Pancreas (tissue), 10 donors: ENCODE results near the gene TMX1. TPM values are rescaled to one million over a fixed set of nuclear protein-coding genes. Genes with fewer than 3 reads are reported as not detected.

Experiments used
- ATAC-seq, 4 donors: fragments of 200-7000 bp; cut with Tn5 transposase; one replicate each; pipeline versions ENCODE4 v1.8.0 to v1.9.1; 2020; ENCODE audit warnings: mild to moderate bottlenecking in 4 of 4, moderate library complexity in 4 of 4
- DNase-seq, 6 donors: peaks; one replicate each; pipeline ENCODE4 v3.0.0-alpha.2; 2020
- FAIRE-seq: peaks from 2 replicates; lab custom pipeline; 2012; peaks lifted over from hg19 to GRCh38; lab: Jason Lieb, UNC
- H3K27ac ChIP-seq, 4 donors: fragments of 200-600 bp; sonication (generic); 1 replicate in 3 of 4; 2 replicates in 1 of 4; pipeline versions ENCODE4 v1.5.0 to v1.8.0; 2020
- H3K27me3 ChIP-seq, 4 donors: fragments of 200-600 bp; one replicate each; pipeline ENCODE4 v1.8.0; 2021
- H3K36me3 ChIP-seq, 3 donors: fragments of 200-600 bp; sonication (generic) in 1 of 3; one replicate each; pipeline versions ENCODE4 v1.5.0 to v1.8.0; 2020 to 2021
- H3K4me1 ChIP-seq, 3 donors: fragments of 200-600 bp; one replicate each; pipeline ENCODE4 v1.8.0; 2021
- H3K4me3 ChIP-seq, 4 donors: fragments of 200-600 bp; sonication (generic) in 2 of 4; one replicate each; pipeline versions ENCODE4 v1.5.0 to v1.8.0; 2020 to 2021
- H3K9me3 ChIP-seq, 4 donors: fragments of 200-600 bp; one replicate each; pipeline ENCODE4 v1.8.0; 2021
- WGBS, 2 donors: extraction: QIAGEN DNeasy Blood & Tissue Kit; methylation state at CpG; one replicate each; pipeline ENCODE4 v1.1.7; 2013; 5-methylcytosine and 5-hydroxymethylcytosine counted together
- intact Hi-C, 3 donors: fragments of 100-400 bp; cut with DNase I; formaldehyde crosslinking; loops; one replicate each; pipeline versions ENCODE4 v1.11.1 to v1.14.2; 2022
- polyA plus RNA-seq, 2 donors: library from polyadenylated mRNA; stranded (reverse); fragments of 200-250 nt; gene quantifications; one replicate each; pipeline ENCODE4 v1.2.3, GENCODE V29; 2013
- total RNA-seq, 6 donors: library from RNA; stranded (reverse); fragmentation: NEBNext Ultra II Directional in 4 of 6; extraction: Animal tissue kit (Norgen Biotek cat#: 25700) in 4 of 6; gene quantifications; one replicate each; pipeline versions ENCODE4 v1.2.1 to v1.2.4, GENCODE V29; 2021 to 2023
- TF ChIP-seq, protein P1 (sequence below), 4 donors: fragments of 200-600 bp; sonication (generic) in 3 of 4; IDR thresholded peaks; one replicate each; pipeline versions ENCODE4 v1.5.0 to v1.8.0; 2021; ENCODE audit warnings: antibody characterized with exemption in 4 of 4
- donor health status: healthy with polysubstance abuse.
- donor health status: DM: no; HTN: no; CAD: no; lungs with moderate emphysema.
- donor health status: DM: no; HTN: no; CAD: no.
- donor health status: control.
- donor health status: control.
- donor health status: Bipolar disorder and iron deficiency.
- donor health status: DM: yes; HTN: yes; CAD: no.
- donor health status: DM: no; HTN: no; CAD: no.
- donor health status: DM: no; HTN: no; CAD: no.
- donor health status: DM: yes; HTN: yes; CAD: no.

TMX1 gene
- total and polyA plus RNA-seq, 8 donors, result 3.0 to 22.5 (median 13.2) TPM

DNA sequence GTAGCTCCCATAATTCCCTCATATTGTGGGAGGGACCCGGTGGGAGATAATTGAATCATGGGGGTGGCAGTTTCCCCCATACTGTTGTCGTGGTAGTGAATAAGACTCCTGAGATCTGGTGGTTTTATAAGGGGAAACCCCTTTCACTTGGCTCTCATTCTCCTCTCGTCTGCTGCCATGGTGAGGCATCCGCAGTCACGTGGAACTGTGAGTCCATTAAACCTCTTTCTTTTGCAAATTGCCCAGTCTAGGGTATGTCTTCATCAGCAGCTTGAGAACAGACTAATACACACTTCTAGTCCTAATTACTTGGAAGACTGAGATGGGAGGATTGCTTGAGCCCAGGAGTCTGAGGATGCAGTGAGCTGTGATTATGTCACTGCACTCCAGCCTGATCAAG, 64.4 kb downstream of the TMX1 start:
- TF ChIP-seq, protein P1, sequence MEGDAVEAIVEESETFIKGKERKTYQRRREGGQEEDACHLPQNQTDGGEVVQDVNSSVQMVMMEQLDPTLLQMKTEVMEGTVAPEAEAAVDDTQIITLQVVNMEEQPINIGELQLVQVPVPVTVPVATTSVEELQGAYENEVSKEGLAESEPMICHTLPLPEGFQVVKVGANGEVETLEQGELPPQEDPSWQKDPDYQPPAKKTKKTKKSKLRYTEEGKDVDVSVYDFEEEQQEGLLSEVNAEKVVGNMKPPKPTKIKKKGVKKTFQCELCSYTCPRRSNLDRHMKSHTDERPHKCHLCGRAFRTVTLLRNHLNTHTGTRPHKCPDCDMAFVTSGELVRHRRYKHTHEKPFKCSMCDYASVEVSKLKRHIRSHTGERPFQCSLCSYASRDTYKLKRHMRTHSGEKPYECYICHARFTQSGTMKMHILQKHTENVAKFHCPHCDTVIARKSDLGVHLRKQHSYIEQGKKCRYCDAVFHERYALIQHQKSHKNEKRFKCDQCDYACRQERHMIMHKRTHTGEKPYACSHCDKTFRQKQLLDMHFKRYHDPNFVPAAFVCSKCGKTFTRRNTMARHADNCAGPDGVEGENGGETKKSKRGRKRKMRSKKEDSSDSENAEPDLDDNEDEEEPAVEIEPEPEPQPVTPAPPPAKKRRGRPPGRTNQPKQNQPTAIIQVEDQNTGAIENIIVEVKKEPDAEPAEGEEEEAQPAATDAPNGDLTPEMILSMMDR (IDR thresholded peaks at IDR 0.05), result no peak
- no peak for FAIRE-seq

DNA sequence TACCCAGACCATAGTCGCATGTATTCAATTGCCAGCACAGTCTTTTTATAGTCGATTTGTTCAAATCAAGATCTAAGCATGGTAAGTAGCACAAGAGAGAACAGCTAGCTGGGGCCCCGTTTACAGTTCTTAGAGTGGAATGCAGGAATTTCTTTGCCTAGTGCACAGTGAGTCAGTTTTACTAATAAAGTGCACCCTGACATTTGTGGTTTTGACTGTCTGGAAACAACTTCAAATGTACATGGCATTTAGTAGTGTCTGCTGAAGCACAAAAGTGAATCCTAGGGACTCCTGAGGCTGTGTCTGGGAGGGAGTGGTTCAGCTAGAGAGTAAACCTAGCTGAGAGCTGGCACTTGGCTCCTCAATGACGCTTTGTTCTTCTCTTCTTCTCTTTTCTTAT, 64.9 kb downstream of the TMX1 start:
- intact Hi-C loops, result no loop called here
- FAIRE-seq, result no peak

More for the DNA sequence above, 64.4 kb downstream of the TMX1 start:
- Histone ChIP-seq H3K9me3 (no peaks in the 10 kb centered on the region), H3K27ac (no peak overlapping the region), H3K27me3 (no peaks in the 10 kb centered on the region), H3K4me1 (no peaks in the 10 kb centered on the region), H3K4me3 (no peak overlapping the region), H3K36me3 (no peaks in the 10 kb centered on the region)
- 82 to 87% methylated on average over 5 of the region's 5 CpGs for WGBS, 2 donors
- DNase-seq (no peak), ATAC-seq (no peak)
- intact Hi-C loops, result no loop called here

DNA sequence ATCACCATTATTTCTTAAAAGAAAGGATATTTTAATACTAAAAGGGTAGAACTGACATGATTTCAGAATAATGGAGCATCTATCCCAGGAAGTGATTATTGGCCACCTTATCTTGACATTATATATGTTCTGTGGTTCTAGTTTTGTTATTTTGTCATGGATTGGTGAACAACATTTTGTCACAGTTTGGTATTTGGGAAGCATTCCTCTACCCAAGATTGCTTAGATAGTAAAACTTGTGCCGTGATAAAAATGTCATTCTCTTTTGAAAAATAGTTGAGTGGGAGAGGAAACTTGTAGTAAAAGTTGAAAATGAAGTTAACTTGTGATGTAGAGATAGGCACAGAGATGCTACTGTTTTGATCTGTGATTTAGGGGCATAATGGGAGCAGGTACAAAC, 65.7 kb downstream of the TMX1 start:
- Histone ChIP-seq H3K27ac (no peak overlapping the region), H3K4me3 (no peak overlapping the region), H3K4me1 (no peaks in the 10 kb centered on the region), H3K9me3 (no peaks in the 10 kb centered on the region), H3K27me3 (no peaks in the 10 kb centered on the region), H3K36me3 (no peaks in the 10 kb centered on the region)
- WGBS, 2 donors, result 63 to 69% methylated on average over 1 of the region's 1 CpG
- DNase-seq (no peak), ATAC-seq (no peak), FAIRE-seq (no peak)
- TF ChIP-seq, protein P1 (IDR thresholded peaks at IDR 0.05), result no peak
- intact Hi-C loops, result no loop called here

More for the DNA sequence above, 64.9 kb downstream of the TMX1 start:
- H3K4me3 ChIP-seq, result no peak overlapping the region
- H3K36me3 ChIP-seq, result no peaks in the 10 kb centered on the region
- H3K4me1 ChIP-seq, result no peaks in the 10 kb centered on the region
- no peaks in the 10 kb centered on the region for H3K27me3 ChIP-seq
- DNase-seq (no peak), ATAC-seq (peak in 1 of 4 donors; percentile 50)
- 72 to 73% methylated on average over 4 of the region's 4 CpGs for WGBS, 2 donors
- TF ChIP-seq, protein P1 (IDR thresholded peaks at IDR 0.05), result no peak
- no peak overlapping the region for H3K27ac ChIP-seq
- H3K9me3 ChIP-seq, result no peaks in the 10 kb centered on the region

Other genes with a start within 250 kb of the TMX1 start
- gene TRIM9, start 145.1 kb upstream of the TMX1 start, total RNA-seq, result under 1 TPM; 0.25 to 0.95 (median 0.63) TPM
- gene TRIM9, start 145.1 kb upstream of the TMX1 start, polyA plus RNA-seq, result 1 to 10 TPM; 1.1 to 3.4 TPM